Choroid plexus epithelial cell (primary cell): ENCODE results near the gene TCL1B.

ENCODE experiments used
- DNase-seq: peaks from one replicate; pipeline ENCODE4 v3.0.0-alpha.2; 2010; ENCODE audit warnings: low read depth
- H3K4me3 ChIP-seq: 2 replicates; pipeline ENCODE4 v1.5.1; 2011; ENCODE audit warnings: low read depth, mild to moderate bottlenecking, control low read depth, low read length, moderate library complexity
- CTCF ChIP-seq: conservative IDR thresholded peaks from 2 replicates; pipeline ENCODE4 v1.5.1; 2011; ENCODE audit warnings: low read depth, mild to moderate bottlenecking, control low read depth, inconsistent platforms, low read length, moderate library complexity

TCL1B gene

GRCh38 chr14:95700221-95700976 lies 14.2 kb downstream of the TCL1B start:
- DNase-seq: no peak
- no peak overlapping the region for H3K4me3 ChIP-seq
- no peak for TF ChIP-seq CTCF

- TF ChIP-seq CTCF: no peak
- DNase-seq: peak; percentile 2
- no peak overlapping the region for H3K4me3 ChIP-seq
Measured at GRCh38 chr14:95701846-95702221, 15.6 kb downstream of the TCL1B start.

- no peak overlapping the region for H3K4me3 ChIP-seq
- no peak for TF ChIP-seq CTCF
- no peak for DNase-seq
Measured at GRCh38 chr14:95703341-95703740, 17.1 kb downstream of the TCL1B start.

GRCh38 chr14:95703805-95704204 lies 17.6 kb downstream of the TCL1B start:
- DNase-seq: no peak
- TF ChIP-seq CTCF: no peak
- H3K4me3 ChIP-seq: no peak overlapping the region

- TF ChIP-seq CTCF: no peak
- no peak overlapping the region for H3K4me3 ChIP-seq
- DNase-seq: no peak
Measured at GRCh38 chr14:95705518-95705917, 19.3 kb downstream of the TCL1B start.

GRCh38 chr14:95707327-95707726 lies 21.1 kb downstream of the TCL1B start:
- H3K4me3 ChIP-seq: no peak overlapping the region
- DNase-seq: no peak
- TF ChIP-seq CTCF: no peak

- no peak for TF ChIP-seq CTCF
- no peak for DNase-seq
- no peak overlapping the region for H3K4me3 ChIP-seq
Measured at GRCh38 chr14:95710106-95710505, 23.9 kb downstream of the TCL1B start.
